Heart right ventricle (tissue), 16 donors: Measurements from ENCODE around the gene STAMBP. TPM values are rescaled to one million over a fixed set of nuclear protein-coding genes. Genes with fewer than 3 reads are reported as not detected.

Experiments used
- ATAC-seq, 8 donors: fragments of 200-7000 bp; cut with Tn5 transposase; one replicate each; pipeline ENCODE4 v1.9.1; 2020; ENCODE audit warnings: mild to moderate bottlenecking in 8 of 8, moderate library complexity in 8 of 8, moderate number of reproducible peaks in 1 of 8
- DNase-seq, 2 donors: peaks; one replicate each; pipeline ENCODE4 v3.0.0-alpha.2; 2020
- H3K27ac ChIP-seq, 10 donors: fragments of 200-600 bp; sonication (generic) in 2 of 10; one replicate each; pipeline versions ENCODE4 v1.5.0 to v1.8.0; 2020 to 2022; ENCODE audit warnings: mild to moderate bottlenecking in 3 of 10
- H3K27me3 ChIP-seq, 7 donors: fragments of 200-600 bp; one replicate each; pipeline ENCODE4 v1.8.0; 2021 to 2022; ENCODE audit warnings: mild to moderate bottlenecking in 2 of 7
- H3K36me3 ChIP-seq, 9 donors: fragments of 200-600 bp; sonication (generic) in 1 of 9; one replicate each; pipeline versions ENCODE4 v1.5.0 to v1.8.0; 2020 to 2022; ENCODE audit warnings: mild to moderate bottlenecking in 2 of 9
- H3K4me1 ChIP-seq, 9 donors: fragments of 200-600 bp; sonication (generic) in 1 of 9; one replicate each; pipeline versions ENCODE4 v1.5.0 to v1.8.0; 2020 to 2022; ENCODE audit warnings: mild to moderate bottlenecking in 4 of 9
- H3K4me3 ChIP-seq, 10 donors: fragments of 200-600 bp; sonication (generic) in 2 of 10; one replicate each; pipeline versions ENCODE4 v1.5.0 to v1.8.0; 2020 to 2022; ENCODE audit warnings: mild to moderate bottlenecking in 7 of 10, moderate library complexity in 2 of 10
- H3K9me3 ChIP-seq, 11 donors: fragments of 200-600 bp in 10 of 11; sonication (generic) in 2 of 11; one replicate each; pipeline versions ENCODE4 v1.5.0 to v1.8.0; 2013 to 2022; ENCODE audit warnings: mild to moderate bottlenecking in 2 of 11, control low read depth in 1 of 11, moderate library complexity in 1 of 11
- CTCF ChIP-seq, 9 donors: fragments of 200-600 bp; sonication (generic) in 2 of 9; IDR thresholded peaks; one replicate each; pipeline versions ENCODE4 v1.5.0 to v1.8.0; 2021 to 2022; ENCODE audit warnings: antibody characterized with exemption in 9 of 9, mild to moderate bottlenecking in 5 of 9, moderate library complexity in 1 of 9
- WGBS, 2 donors: extraction: QIAGEN DNeasy Blood & Tissue Kit; methylation state at CpG; one replicate each; pipeline ENCODE4 v1.1.7; 2013; ENCODE audit warnings: inconsistent platforms in 1 of 2; 5-methylcytosine and 5-hydroxymethylcytosine counted together
- intact Hi-C, 10 donors: fragments of 100-400 bp; cut with DNase I; formaldehyde crosslinking; loops; one replicate each; pipeline versions ENCODE4 v1.11.1 to v1.14.2; 2022
- polyA plus RNA-seq, 2 donors: library from polyadenylated mRNA; stranded (reverse); fragments of 200-250 nt; gene quantifications; one replicate each; pipeline ENCODE4 v1.2.3, GENCODE V29; 2013
- total RNA-seq, 10 donors: library from RNA; stranded (reverse); fragmentation: NEBNext Ultra II Directional in 3 of 10; extraction: Animal tissue kit (Norgen Biotek cat#: 25700) in 3 of 10; gene quantifications; one replicate each; pipeline versions ENCODE4 v1.2.1 to v1.2.4, GENCODE V29; 2021 to 2023
- donor health status: Arrhythmogenic right ventricular cardiomyopathy.
- donor health status: ischemic (EF 13 %, LVEDD 7.1; RV severe dilation, severe dysfunction).
- donor health status: healthy with polysubstance abuse.
- donor health status: DM: no; HTN: yes; CAD: no.
- donor health status: DM: no; HTN: no; CAD: no.
- donor health status: ischemic (EF 25% LVEDD 6.9; RV normal size, moderate dysfunction).
- donor health status: ischemic (EF 25% LVEDD 5.7; RV mildly dilated, moderate dysfunction).
- donor health status: healthy.
- donor health status: DM: yes; HTN: yes; CAD: no.
- donor health status: Ischemic cardiomyopathy.
- donor health status: ischemic (EF 35%, LVEDD 5.7; RV mildly dilated, moderate dysfunction).
- donor health status: nonischemic (EF 11% LVEDD 7.7; RV severe dilation, severe dysfunction).
- donor health status: DM: yes; HTN: yes; CAD: no.
- donor health status: PGD.
- donor health status: ischemic (EF 29% LVEDD 5.4; RV normal size, mild dysfunction).
- donor health status: nonischemic (EF 23%, LVEDD 6.1; RV moderate dilation, normal function).

The STAMBP gene
- total and polyA plus RNA-seq, 12 donors, result 12.1 to 37.5 (median 32.3) TPM

GRCh38 chr2:73823916-73824523 is 4.7 kb upstream of the STAMBP start:
- ATAC-seq, result no peak

GRCh38 chr2:73825408-73825807 is 3.4 kb upstream of the STAMBP start:
- 72 to 76% methylated on average over 4 of the region's 4 CpGs for WGBS, 2 donors
- no peak for ATAC-seq

More at GRCh38 chr2:73823916-73824523, 4.7 kb upstream of the STAMBP start:
- no peaks in the 10 kb centered on the region for H3K27me3 ChIP-seq
- peak in 1 of 2 donors; percentile 71 for DNase-seq
- WGBS, 2 donors, result 8 to 16% methylated on average over 3 of the region's 3 CpGs
- intact Hi-C loops, result loop anchor here in 2 of 10 donors (10.0 kb wide), 6 partner anchors 101 to 511 kb away; partner anchors contain the start of genes BOLA3 (in 2 of the 2), TET3 (in 2 of the 2) and DGUOK (in 1 of the 2)
- H3K4me1 ChIP-seq, result peaks cover 0 to 13% (median 7%) of the 10 kb centered on the region in 9 donors
- H3K27ac ChIP-seq, result no peak overlapping the region
- no peaks in the 10 kb centered on the region for H3K36me3 ChIP-seq
- peak; percentile 67 to 92 (median 84) for TF ChIP-seq CTCF (IDR thresholded peaks at IDR 0.05)
- no peak overlapping the region for H3K4me3 ChIP-seq
- H3K9me3 ChIP-seq, result no peaks in the 10 kb centered on the region

GRCh38 chr2:73827018-73827417 is 1.7 kb upstream of the STAMBP start:
- DNase-seq (no peak), ATAC-seq (no peak)
- Histone ChIP-seq H3K27ac (no peak overlapping the region), H3K4me3 (no peak overlapping the region), H3K27me3 (no peaks in the 10 kb centered on the region), H3K4me1 (peaks cover 0 to 35% (median 18%) of the 10 kb centered on the region in 9 donors), H3K36me3 (peaks cover 0 to 15% (median 0%) of the 10 kb centered on the region in 9 donors), H3K9me3 (no peaks in the 10 kb centered on the region)
- peak in 1 of 9 donors; percentile 41 for TF ChIP-seq CTCF (IDR thresholded peaks at IDR 0.05)
- intact Hi-C loops, result loop anchor here in 2 of 10 donors (10.0 kb wide), 6 partner anchors 98 to 508 kb away; partner anchors contain the start of genes BOLA3 (in 2 of the 2), TET3 (in 2 of the 2) and DGUOK (in 1 of the 2)
- WGBS, 2 donors, result 37 to 45% methylated on average over 2 of the region's 2 CpGs

More at GRCh38 chr2:73825408-73825807, 3.4 kb upstream of the STAMBP start:
- no peak for DNase-seq
- intact Hi-C loops, result loop anchor here in 2 of 10 donors (10.0 kb wide), 6 partner anchors 99 to 509 kb away; partner anchors contain the start of genes BOLA3 (in 2 of the 2), TET3 (in 2 of the 2) and DGUOK (in 1 of the 2)
- Histone ChIP-seq H3K9me3 (no peaks in the 10 kb centered on the region), H3K4me1 (peaks cover 0 to 26% (median 16%) of the 10 kb centered on the region in 9 donors), H3K27ac (no peak overlapping the region), H3K36me3 (no peaks in the 10 kb centered on the region), H3K4me3 (no peak overlapping the region), H3K27me3 (no peaks in the 10 kb centered on the region)
- no peak for TF ChIP-seq CTCF (IDR thresholded peaks at IDR 0.05)

GRCh38 chr2:73827660-73828388 is 937 bp upstream of the STAMBP start:
- ATAC-seq (no peak), DNase-seq (no peak)
- intact Hi-C loops, result loop anchor here in 2 of 10 donors (10.0 kb wide), 6 partner anchors 97 to 507 kb away; partner anchors contain the start of genes BOLA3 (in 2 of the 2), TET3 (in 2 of the 2) and DGUOK (in 1 of the 2)
- TF ChIP-seq CTCF (IDR thresholded peaks at IDR 0.05), result no peak
- peaks cover 0 to 38% (median 19%) of the 10 kb centered on the region in 9 donors for H3K4me1 ChIP-seq
- no peaks in the 10 kb centered on the region for H3K9me3 ChIP-seq
- H3K36me3 ChIP-seq, result peaks cover 0 to 23% (median 0%) of the 10 kb centered on the region in 9 donors
- peak overlapping the region in 8 of 10 donors; percentile 91 to 99 (median 96) for H3K27ac ChIP-seq
- H3K27me3 ChIP-seq, result no peaks in the 10 kb centered on the region
- peak overlapping the region in 9 of 10 donors; percentile 52 to 90 (median 79) for H3K4me3 ChIP-seq
- 72 to 77% methylated on average over 9 of the region's 9 CpGs for WGBS, 2 donors
